ENCODE measurements around the gene PABPC1L2B.
"Not testable (repeated sequence)": the region's sequence is repeated elsewhere in the genome, so short reads cannot be mapped to it uniquely, and the experiment has no call there.

The PABPC1L2B gene

GRCh38 chrX:73002733-73003132 lies at the start of gene PABPC1L2B:
TSS of gene PABPC1L2B (plus strand) at chrX:73002939. CDS start at chrX:73003643, 704 bp downstream.
- not testable (repeated sequence) for ATAC-seq (replicated peaks); H3K4me1 Mint-ChIP-seq

GRCh38 chrX:72959971-72960370 lies 42.8 kb upstream of the PABPC1L2B start:
- H3K4me3 Mint-ChIP-seq; H3K27me3 Mint-ChIP-seq; DNase-seq; H3K9me3 Mint-ChIP-seq; H3K36me3 Mint-ChIP-seq; H3K4me1 Mint-ChIP-seq; ATAC-seq (replicated peaks); H3K27ac Mint-ChIP-seq: not testable (repeated sequence)

More at GRCh38 chrX:73002733-73003132, at the start of gene PABPC1L2B:
- not testable (repeated sequence) for H3K36me3 Mint-ChIP-seq, H3K4me3 Mint-ChIP-seq, H3K27ac Mint-ChIP-seq, H3K27me3 Mint-ChIP-seq, H3K9me3 Mint-ChIP-seq, DNase-seq

GRCh38 chrX:72971859-72972258 lies 30.9 kb upstream of the PABPC1L2B start:
- H3K27me3 Mint-ChIP-seq; H3K9me3 Mint-ChIP-seq; H3K27ac Mint-ChIP-seq; H3K4me1 Mint-ChIP-seq; ATAC-seq (replicated peaks); H3K4me3 Mint-ChIP-seq; H3K36me3 Mint-ChIP-seq; DNase-seq: not testable (repeated sequence)

GRCh38 chrX:72974885-72975284 lies 27.9 kb upstream of the PABPC1L2B start:
- H3K4me1 Mint-ChIP-seq; H3K27me3 Mint-ChIP-seq; H3K36me3 Mint-ChIP-seq; ATAC-seq (replicated peaks); H3K9me3 Mint-ChIP-seq; H3K4me3 Mint-ChIP-seq; H3K27ac Mint-ChIP-seq; DNase-seq: not testable (repeated sequence)

GRCh38 chrX:72980894-72981469 lies 21.8 kb upstream of the PABPC1L2B start:
- not testable (repeated sequence) for ATAC-seq (replicated peaks); H3K4me3 Mint-ChIP-seq; H3K4me1 Mint-ChIP-seq

GRCh38 chrX:73004032-73004431 lies 1.3 kb downstream of the PABPC1L2B start:
- H3K36me3 Mint-ChIP-seq, DNase-seq, H3K4me3 Mint-ChIP-seq: not testable (repeated sequence)

More at GRCh38 chrX:72980894-72981469, 21.8 kb upstream of the PABPC1L2B start:
- not testable (repeated sequence) for H3K36me3 Mint-ChIP-seq, DNase-seq, H3K9me3 Mint-ChIP-seq, H3K27me3 Mint-ChIP-seq, H3K27ac Mint-ChIP-seq

GRCh38 chrX:73021361-73022092 lies 18.8 kb downstream of the PABPC1L2B start:
- Mint-ChIP-seq H3K27me3 (no peaks in the 10 kb centered on the region), H3K36me3 (no peaks in the 10 kb centered on the region), H3K27ac (no peak overlapping the region), H3K4me1 (no peaks in the 10 kb centered on the region), H3K4me3 (no peak overlapping the region), H3K9me3 (peaks cover 8 to 15% of the 10 kb centered on the region in 2 donors)
- DNase-seq (no peak), ATAC-seq (replicated peaks) (no peak)

More at GRCh38 chrX:73004032-73004431, 1.3 kb downstream of the PABPC1L2B start:
- not testable (repeated sequence) for H3K4me1 Mint-ChIP-seq; ATAC-seq (replicated peaks); H3K27me3 Mint-ChIP-seq; H3K27ac Mint-ChIP-seq; H3K9me3 Mint-ChIP-seq

GRCh38 chrX:73022093-73022445 lies 19.3 kb downstream of the PABPC1L2B start:
- peaks cover 8 to 15% of the 10 kb centered on the region in 2 donors for H3K9me3 Mint-ChIP-seq
- not testable (repeated sequence) for H3K27ac Mint-ChIP-seq; DNase-seq; H3K36me3 Mint-ChIP-seq; ATAC-seq (replicated peaks); H3K27me3 Mint-ChIP-seq; H3K4me1 Mint-ChIP-seq; H3K4me3 Mint-ChIP-seq

GRCh38 chrX:73028876-73029275 lies 26.1 kb downstream of the PABPC1L2B start:
- no peak for ATAC-seq (replicated peaks)
- no peak for DNase-seq
- Mint-ChIP-seq H3K27me3 (no peaks in the 10 kb centered on the region), H3K27ac (no peak overlapping the region), H3K36me3 (no peaks in the 10 kb centered on the region), H3K9me3 (peaks cover 10 to 15% of the 10 kb centered on the region in 2 donors), H3K4me1 (no peaks in the 10 kb centered on the region), H3K4me3 (no peak overlapping the region)

Data from stimulated activated naive B cell treated with anti-CD40 and anti-IgM and Interleukin-4, amounts not matched to agents 10 μg/mL and 1 μg/mL and 100 μg/mL, for 72 hours (primary cell).